Esophagus (tissue), 2 donors: Measurements from ENCODE around the gene CDH13. TPM values are rescaled to one million over a fixed set of nuclear protein-coding genes. Genes with fewer than 3 reads are reported as not detected.

Source experiments
- H3K27ac ChIP-seq, 2 donors: one replicate each; pipeline ENCODE4 v1.5.1; 2013; ENCODE audit warnings: low read depth in 2 of 2, mild to moderate bottlenecking in 2 of 2, inconsistent platforms in 1 of 2, low read length in 1 of 2, moderate library complexity in 1 of 2
- H3K27me3 ChIP-seq, 2 donors: one replicate each; pipeline ENCODE4 v1.6.1; 2013; ENCODE audit warnings: low read length in 2 of 2, control low read depth in 1 of 2, mild to moderate bottlenecking in 1 of 2; ENCODE audit not compliant: insufficient read depth in 2 of 2, control insufficient read depth in 1 of 2
- H3K36me3 ChIP-seq, 2 donors: one replicate each; pipeline ENCODE4 v1.6.1; 2013; ENCODE audit warnings: low read length in 1 of 2; ENCODE audit not compliant: control insufficient read depth in 2 of 2, insufficient read depth in 2 of 2
- H3K4me1 ChIP-seq, 2 donors: one replicate each; pipeline ENCODE4 v1.6.1; 2013; ENCODE audit warnings: low read length in 1 of 2; ENCODE audit not compliant: control insufficient read depth in 2 of 2, insufficient read depth in 2 of 2
- H3K4me3 ChIP-seq, 2 donors: one replicate each; pipeline ENCODE4 v1.5.1; 2013; ENCODE audit warnings: low read length in 2 of 2, mild to moderate bottlenecking in 2 of 2, low read depth in 1 of 2, moderate library complexity in 1 of 2
- H3K9me3 ChIP-seq, 2 donors: one replicate each; pipeline ENCODE4 v1.6.1; 2013; ENCODE audit warnings: mild to moderate bottlenecking in 2 of 2, low read depth in 1 of 2, low read length in 1 of 2, moderate library complexity in 1 of 2; ENCODE audit not compliant: control insufficient read depth in 2 of 2, insufficient read depth in 1 of 2
- WGBS, 2 donors: extraction: QIAGEN DNeasy Blood & Tissue Kit; methylation state at CpG; one replicate each; pipeline ENCODE4 v1.1.7; 2013; 5-methylcytosine and 5-hydroxymethylcytosine counted together
- polyA plus RNA-seq, 2 donors: library from polyadenylated mRNA; stranded (reverse); fragments of 200-250 nt; gene quantifications; one replicate each; pipeline ENCODE4 v1.2.3, GENCODE V29; 2013
- donor health status: healthy with polysubstance abuse.
- donor health status: Bipolar disorder and iron deficiency.

Gene CDH13
- polyA plus RNA-seq, 2 donors: 1.3 to 4.3 TPM

DNA sequence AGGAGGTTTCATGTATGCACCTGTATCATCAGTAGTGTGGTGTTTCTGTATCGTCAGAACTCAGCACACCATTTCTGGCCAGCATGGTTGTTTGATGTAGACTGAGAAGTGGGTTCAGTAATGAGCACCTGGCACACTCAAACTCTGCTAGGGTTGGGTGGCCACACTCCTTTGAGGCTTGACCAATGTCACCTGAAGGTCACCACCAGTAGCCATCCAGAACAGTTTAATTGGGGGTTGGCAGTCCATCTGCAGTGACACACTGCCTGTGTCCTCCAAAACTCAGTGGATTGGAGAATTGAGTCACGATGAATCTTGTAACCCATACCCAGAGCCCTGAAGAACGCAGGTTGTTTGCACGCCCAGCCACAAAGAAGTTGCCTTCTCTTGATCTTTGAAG is 1094.2 kb downstream of the CDH13 start:
- H3K4me1 ChIP-seq: no peaks in the 10 kb centered on the region
- H3K36me3 ChIP-seq: no peaks in the 10 kb centered on the region
- H3K27me3 ChIP-seq: no peaks in the 10 kb centered on the region
- 71 to 88% methylated on average over 4 of the region's 4 CpGs for whole genome bisulfite sequencing, 2 donors
- H3K9me3 ChIP-seq: no peaks in the 10 kb centered on the region
- no peak overlapping the region for H3K4me3 ChIP-seq
- H3K27ac ChIP-seq: no peak overlapping the region

DNA sequence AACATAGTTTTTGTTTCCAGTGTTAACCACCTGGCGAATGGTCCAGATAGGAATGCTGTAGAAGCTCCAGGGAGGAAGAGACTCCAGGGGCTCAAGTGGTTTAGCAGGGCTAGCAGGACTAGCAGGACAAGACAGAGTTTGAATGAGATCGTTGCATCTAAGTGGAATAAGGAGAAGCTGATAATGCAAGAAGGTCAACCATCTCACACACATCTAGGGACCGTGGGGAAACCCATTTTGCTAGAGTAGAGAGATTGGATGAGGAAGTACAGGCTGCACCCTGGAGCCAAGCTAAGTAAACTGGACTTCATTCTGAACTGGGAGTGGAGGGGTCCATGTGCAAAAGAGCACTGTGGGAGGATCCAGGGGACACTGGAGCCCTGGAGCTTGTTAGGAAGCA is 1094.9 kb downstream of the CDH13 start:
- Histone ChIP-seq H3K27me3 (no peaks in the 10 kb centered on the region), H3K4me3 (no peak overlapping the region), H3K27ac (no peak overlapping the region), H3K36me3 (no peaks in the 10 kb centered on the region), H3K4me1 (no peaks in the 10 kb centered on the region), H3K9me3 (no peaks in the 10 kb centered on the region)
- 63 to 86% methylated on average over 3 of the region's 3 CpGs for WGBS, 2 donors

DNA sequence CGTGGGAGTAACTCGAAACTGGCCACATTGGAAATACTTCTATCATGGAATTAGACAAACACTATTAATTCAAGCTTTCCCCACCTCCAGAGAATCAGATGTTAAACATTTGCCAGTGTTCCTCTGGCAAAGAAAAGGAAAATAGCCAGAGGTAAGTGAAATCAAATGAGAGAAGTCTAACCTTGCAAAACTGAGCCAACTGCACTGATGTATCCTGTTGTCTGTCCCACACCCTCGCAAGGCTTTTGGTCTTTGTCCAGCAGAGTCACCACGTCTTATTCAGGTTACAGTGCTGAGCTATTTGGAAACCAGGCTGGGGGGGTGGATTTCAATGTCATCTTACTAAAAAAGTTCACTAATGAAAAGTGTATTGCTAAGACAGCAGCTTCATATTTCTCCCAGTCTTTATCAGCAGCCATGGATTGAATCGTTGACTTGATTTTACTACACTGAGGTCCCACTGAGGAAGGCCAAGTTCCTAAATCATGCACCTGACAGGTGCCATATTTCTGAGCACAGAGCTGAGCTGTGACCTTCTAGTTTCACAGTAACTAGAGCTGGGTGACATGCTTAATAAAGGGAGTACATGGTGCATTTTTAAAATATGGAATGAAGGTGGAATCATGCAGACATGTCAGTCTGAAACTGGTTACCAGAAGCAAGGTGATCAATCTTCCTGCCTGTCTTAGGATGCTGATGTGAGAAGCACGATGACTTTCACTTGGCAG is 1095.9 kb downstream of the CDH13 start:
- Histone ChIP-seq H3K4me1 (no peaks in the 10 kb centered on the region), H3K27me3 (no peaks in the 10 kb centered on the region), H3K9me3 (no peaks in the 10 kb centered on the region), H3K36me3 (no peaks in the 10 kb centered on the region), H3K27ac (no peak overlapping the region), H3K4me3 (no peak overlapping the region)
- 62 to 64% methylated on average over 6 of the region's 6 CpGs for WGBS, 2 donors

DNA sequence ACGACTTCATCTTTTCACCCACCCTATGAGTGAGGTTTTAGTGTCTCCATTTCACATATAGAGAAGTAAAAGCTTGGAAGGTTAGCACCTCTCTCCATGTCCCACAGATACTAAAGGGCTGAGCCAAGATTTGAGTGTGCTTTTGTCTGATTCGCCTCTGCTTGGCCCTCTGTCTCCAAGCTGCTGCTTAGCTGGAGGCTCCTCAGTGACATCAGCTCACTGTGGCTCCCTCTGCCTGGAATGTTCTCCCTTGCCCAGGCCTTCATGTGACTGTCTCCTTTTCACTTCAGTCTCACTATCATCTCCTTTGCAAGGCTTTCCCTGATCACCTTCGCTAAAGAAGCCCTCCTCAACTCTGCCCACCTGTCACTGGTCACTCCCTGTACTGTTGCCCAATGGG is 1096.5 kb downstream of the CDH13 start:
- Histone ChIP-seq H3K4me3 (no peak overlapping the region), H3K27me3 (no peaks in the 10 kb centered on the region), H3K36me3 (no peaks in the 10 kb centered on the region), H3K27ac (no peak overlapping the region), H3K4me1 (no peaks in the 10 kb centered on the region), H3K9me3 (no peaks in the 10 kb centered on the region)
- WGBS, 2 donors: 77 to 81% methylated on average over 3 of the region's 3 CpGs

DNA sequence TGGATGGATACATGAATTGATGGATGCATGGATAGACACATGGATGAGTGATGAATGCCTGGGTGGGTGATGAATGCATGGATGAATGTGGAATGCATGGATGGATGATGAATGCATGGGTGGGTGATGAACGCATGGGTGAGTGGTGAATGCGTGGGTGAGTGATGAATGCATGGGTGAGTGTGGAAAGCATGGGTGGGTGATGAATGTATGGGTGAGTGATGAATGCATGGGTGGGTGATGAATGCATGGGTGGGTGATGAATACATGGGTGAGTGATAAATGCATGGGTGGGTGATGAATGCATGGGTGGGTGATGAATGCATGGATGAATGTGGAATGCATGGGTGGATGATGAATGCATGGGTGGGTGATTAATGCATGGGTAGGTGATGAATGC is 1097.1 kb downstream of the CDH13 start:
- Histone ChIP-seq H3K36me3 (no peaks in the 10 kb centered on the region), H3K27ac (no peak overlapping the region), H3K27me3 (no peaks in the 10 kb centered on the region), H3K9me3 (no peaks in the 10 kb centered on the region), H3K4me3 (no peak overlapping the region), H3K4me1 (no peaks in the 10 kb centered on the region)
- WGBS, 2 donors: 97 to 98% methylated on average over 2 of the region's 2 CpGs

DNA sequence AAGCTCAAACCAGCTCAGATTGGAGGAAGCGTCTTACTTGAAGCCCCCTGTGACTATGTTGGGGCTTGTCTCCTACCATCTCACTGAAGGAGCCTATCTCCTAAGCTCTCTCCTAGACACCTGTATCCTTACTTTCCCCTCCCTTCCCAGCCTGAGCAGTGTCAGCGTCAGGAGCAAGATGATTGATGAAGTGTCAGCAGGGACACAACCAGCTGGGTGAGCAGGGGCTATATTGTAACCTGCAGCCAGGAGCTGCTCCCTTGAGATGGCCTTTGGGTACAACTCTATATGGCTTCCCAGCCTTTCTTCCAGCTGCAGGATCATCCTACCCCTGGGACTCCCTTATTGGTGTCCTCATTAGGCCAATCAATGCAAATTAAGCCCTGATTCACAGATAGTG is 1097.8 kb downstream of the CDH13 start:
- no peaks in the 10 kb centered on the region for H3K9me3 ChIP-seq
- H3K36me3 ChIP-seq: no peaks in the 10 kb centered on the region
- WGBS, 2 donors: 69 to 75% methylated on average over 2 of the region's 2 CpGs
- no peaks in the 10 kb centered on the region for H3K4me1 ChIP-seq
- H3K4me3 ChIP-seq: no peak overlapping the region
- no peak overlapping the region for H3K27ac ChIP-seq
- no peaks in the 10 kb centered on the region for H3K27me3 ChIP-seq

DNA sequence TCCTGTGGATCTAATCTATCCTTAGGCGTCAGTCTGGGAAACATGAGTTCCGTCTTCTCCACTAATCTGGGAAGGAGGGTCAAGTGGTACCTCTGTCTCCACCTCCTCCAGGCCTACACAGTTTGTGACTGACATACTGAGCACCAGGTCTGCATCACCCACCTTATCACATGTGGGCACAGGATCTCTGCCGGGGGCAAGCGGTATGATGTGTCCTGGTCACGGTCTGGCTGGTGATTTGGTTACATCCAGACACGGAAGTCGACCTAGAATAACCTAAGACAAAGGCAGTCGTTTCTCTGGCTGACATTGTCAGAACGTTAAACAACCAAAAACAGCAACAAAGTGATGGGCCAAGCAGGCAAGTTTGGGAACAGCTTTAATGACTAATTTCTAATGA is 1098.5 kb downstream of the CDH13 start:
- no peaks in the 10 kb centered on the region for H3K4me1 ChIP-seq
- 79 to 84% methylated on average over 9 of the region's 9 CpGs for WGBS, 2 donors

DNA sequence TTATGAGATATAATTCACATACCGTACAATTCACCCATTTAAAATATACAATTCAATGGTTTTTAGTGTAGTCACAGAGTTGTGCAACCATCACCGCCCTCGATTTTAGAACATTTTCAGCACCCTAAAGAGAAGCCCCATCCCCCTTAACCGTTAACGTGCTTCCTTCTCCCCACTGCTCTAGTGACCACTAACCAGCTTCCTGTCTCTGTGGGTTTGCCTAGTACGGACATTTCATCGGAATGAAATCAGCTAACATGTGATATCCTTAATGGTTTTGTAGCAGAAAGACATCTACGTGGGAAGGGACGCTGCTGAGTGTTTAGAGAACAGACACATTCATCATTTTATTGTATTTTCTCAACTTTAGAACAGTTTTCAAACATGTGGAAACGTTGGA is 1100.2 kb downstream of the CDH13 start:
- no peak overlapping the region for H3K4me3 ChIP-seq
- no peaks in the 10 kb centered on the region for H3K9me3 ChIP-seq
- no peaks in the 10 kb centered on the region for H3K27me3 ChIP-seq
- H3K36me3 ChIP-seq: no peaks in the 10 kb centered on the region
- no peaks in the 10 kb centered on the region for H3K4me1 ChIP-seq
- WGBS, 2 donors: 64 to 72% methylated on average over 10 of the region's 10 CpGs
- no peak overlapping the region for H3K27ac ChIP-seq

More for the DNA sequence above, 1098.5 kb downstream of the CDH13 start:
- no peak overlapping the region for H3K4me3 ChIP-seq
- H3K36me3 ChIP-seq: no peaks in the 10 kb centered on the region
- no peaks in the 10 kb centered on the region for H3K9me3 ChIP-seq
- H3K27ac ChIP-seq: no peak overlapping the region
- H3K27me3 ChIP-seq: no peaks in the 10 kb centered on the region

DNA sequence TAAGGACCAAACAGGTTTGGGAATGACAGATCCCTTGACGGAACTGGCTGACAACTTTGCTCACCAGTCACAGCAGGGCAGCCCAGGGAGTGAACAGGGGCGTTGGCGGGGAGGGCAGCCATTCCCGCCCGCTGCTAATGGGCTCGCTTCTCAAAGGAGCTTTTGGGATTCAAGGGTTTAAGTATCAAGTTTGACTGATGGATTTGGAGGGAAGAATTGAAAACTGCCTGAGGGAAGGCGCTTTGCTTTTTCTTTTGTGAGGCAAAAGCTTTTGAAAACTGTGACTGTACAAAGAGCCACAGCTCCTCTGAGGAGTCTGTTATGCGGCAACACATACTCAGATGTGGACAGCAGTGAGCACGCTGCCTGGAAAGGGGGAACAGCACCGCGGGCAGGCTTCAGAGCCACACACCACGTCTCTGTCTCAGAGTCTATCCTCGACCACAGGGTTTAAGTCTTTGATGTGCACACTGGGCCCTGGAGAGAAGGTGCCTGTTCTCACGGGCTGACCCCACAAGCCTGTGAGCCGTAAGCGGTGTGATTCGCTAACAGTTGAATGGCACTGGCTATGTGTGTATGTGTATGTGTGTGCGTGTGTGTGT is 1101.1 kb downstream of the CDH13 start:
- no peak overlapping the region for H3K27ac ChIP-seq
- no peaks in the 10 kb centered on the region for H3K4me1 ChIP-seq
- no peaks in the 10 kb centered on the region for H3K9me3 ChIP-seq
- no peaks in the 10 kb centered on the region for H3K27me3 ChIP-seq
- H3K36me3 ChIP-seq: no peaks in the 10 kb centered on the region
- no peak overlapping the region for H3K4me3 ChIP-seq
- 78 to 85% methylated on average over 18 of the region's 18 CpGs for WGBS, 2 donors

DNA sequence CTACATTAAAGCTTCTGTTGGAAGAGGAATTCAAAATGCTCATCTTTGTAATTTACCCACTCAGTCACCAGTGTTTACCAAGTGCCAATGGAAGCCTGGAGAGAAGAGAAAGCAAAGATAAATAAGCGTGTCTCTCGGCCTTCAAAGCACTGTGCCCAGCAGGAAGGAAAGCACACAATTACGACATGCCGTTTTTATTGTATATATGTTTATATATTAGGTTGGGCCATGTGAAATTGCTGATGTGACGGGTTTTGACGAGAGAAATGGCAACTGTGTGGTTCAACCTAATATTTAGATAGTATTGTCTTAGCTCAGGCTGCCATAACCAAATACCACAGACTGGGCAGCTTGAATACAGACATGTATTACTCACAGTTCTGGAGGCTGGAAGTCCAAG is 1101.7 kb downstream of the CDH13 start:
- no peaks in the 10 kb centered on the region for H3K4me1 ChIP-seq
- 58 to 61% methylated on average over 6 of the region's 6 CpGs for WGBS, 2 donors

More for the DNA sequence above, 1101.7 kb downstream of the CDH13 start:
- no peak overlapping the region for H3K4me3 ChIP-seq
- no peaks in the 10 kb centered on the region for H3K9me3 ChIP-seq
- H3K27me3 ChIP-seq: no peaks in the 10 kb centered on the region
- no peak overlapping the region for H3K27ac ChIP-seq
- H3K36me3 ChIP-seq: no peaks in the 10 kb centered on the region
